GM21825 (cell line): ENCODE data around the gene ZNF98.

ENCODE experiments used
- ATAC-seq: cut with Tn5 transposase; IDR thresholded peaks from one replicate; pipeline ENCODE4 v1.9.1; 2021; ENCODE audit warnings: mild to moderate bottlenecking, moderate library complexity; ENCODE audit not compliant: unreplicated experiment

The ZNF98 gene

GRCh38 chr19:22422211-22422610 lies at the start of gene ZNF98:
TSS of gene ZNF98 (minus strand) at chr19:22422346. CDS start at chr19:22422224, 122 bp downstream.
- ATAC-seq = no peak

DNA sequence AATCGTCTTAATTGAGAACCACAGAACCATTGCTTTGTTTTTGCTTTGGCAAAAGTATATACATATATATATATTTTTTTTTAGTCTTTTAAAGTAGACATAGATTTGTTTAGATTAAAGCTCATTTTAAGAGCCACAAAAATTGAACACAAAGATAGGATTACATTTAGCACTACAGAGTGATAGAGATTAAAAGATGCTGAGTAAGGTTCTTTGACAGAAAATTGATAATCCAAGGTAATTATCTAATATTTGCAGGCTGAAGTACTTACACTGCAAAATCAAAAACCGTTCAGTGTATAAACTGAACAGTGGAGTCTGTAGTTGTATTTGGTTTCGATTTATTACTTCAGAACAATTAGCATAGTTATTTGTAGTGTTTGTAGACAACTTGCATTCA lies 24.5 kb upstream of the ZNF98 start:
- ATAC-seq = no peak

GRCh38 chr19:22438011-22438410 lies 15.9 kb upstream of the ZNF98 start:
- no peak for ATAC-seq

GRCh38 chr19:22427960-22428913 lies 6.1 kb upstream of the ZNF98 start:
- no peak for ATAC-seq

GRCh38 chr19:22427547-22427946 lies 5.4 kb upstream of the ZNF98 start:
- no peak for ATAC-seq

DNA sequence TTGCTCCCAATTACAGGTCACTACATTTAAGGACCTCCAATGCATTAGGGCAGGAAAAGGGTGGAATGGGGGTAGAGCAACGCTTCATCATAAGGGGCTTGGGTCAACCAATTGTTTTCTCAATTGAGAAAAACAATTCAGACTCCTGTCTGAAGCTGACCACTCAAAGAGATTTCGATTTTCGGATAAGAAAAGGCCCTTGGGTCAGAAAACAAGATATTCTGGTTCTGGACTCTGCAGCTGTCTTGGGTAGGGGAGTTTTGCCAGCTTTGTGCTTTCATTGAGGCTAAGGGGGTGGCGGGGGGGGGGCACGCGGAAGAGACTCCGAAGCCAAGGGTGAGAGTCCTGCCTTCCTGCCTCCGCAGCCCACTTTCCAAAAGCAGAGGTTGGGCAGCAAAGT lies 4.8 kb upstream of the ZNF98 start:
- ATAC-seq = no peak

DNA sequence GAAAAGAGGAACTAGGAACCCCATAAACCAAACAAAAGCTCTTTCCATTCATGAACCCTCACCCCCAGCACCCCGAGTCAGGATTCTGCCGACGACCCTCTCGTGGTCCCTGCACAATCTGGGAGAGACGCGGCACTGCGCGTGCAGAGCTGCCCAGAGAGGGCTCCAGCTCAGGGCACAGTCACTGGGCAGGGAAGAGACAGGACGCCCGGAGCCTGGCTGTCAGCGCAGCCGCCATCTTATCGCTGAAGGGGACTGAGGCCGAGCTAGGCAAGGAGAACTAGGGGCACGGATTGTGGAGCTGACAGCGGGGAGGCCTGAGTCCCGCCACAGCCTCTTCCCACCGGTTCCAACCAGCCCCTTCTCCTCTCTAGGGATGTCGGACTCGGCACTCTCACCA lies 349 bp downstream of the ZNF98 start:
- no peak for ATAC-seq

GRCh38 chr19:22354665-22355064 lies 67.5 kb downstream of the ZNF98 start:
- no peak for ATAC-seq
